K562 (cell line): Measurements from ENCODE around the gene PLD3. TPM values are rescaled to one million over a fixed set of nuclear protein-coding genes. Genes with fewer than 3 reads are reported as not detected.

Experiments used
- CTBP1 ChIP-seq: fragments of 450-650 bp; IDR thresholded peaks from 2 replicates; pipeline ENCODE4 v1.6.1; 2016; ENCODE audit warnings: borderline replicate concordance
- FOXK2 ChIP-seq, 2 experiments: fragments of 450-650 bp; IDR thresholded peaks in 1 of 2; conservative IDR thresholded peaks in 1 of 2; 2 replicates each; pipeline ENCODE4 v1.6.1; 2016; ENCODE audit warnings: low read depth in 2 of 2, mild to moderate bottlenecking in 1 of 2
- GABPB2 ChIP-seq: fragments of 250-450 bp; sonication (Bioruptor Pico); conservative IDR thresholded peaks from 2 replicates; pipeline ENCODE4 v1.5.1; 2021; ENCODE audit warnings: mild to moderate bottlenecking
- HDAC2 ChIP-seq: fragments of 450-650 bp; IDR thresholded peaks from 2 replicates; pipeline ENCODE4 v1.6.1; 2016; ENCODE audit warnings: mild to moderate bottlenecking
- POLR3G ChIP-seq: IDR thresholded peaks from 2 replicates; pipeline ENCODE4 v1.6.1; 2011; ENCODE audit not compliant: insufficient read length, insufficient replicate concordance; ENCODE audit errors: extremely low read depth
- SOX6 ChIP-seq: fragments of 450-650 bp; IDR thresholded peaks from 2 replicates; pipeline ENCODE4 v1.6.1; 2014; ENCODE audit warnings: mild to moderate bottlenecking
- SREBF2 ChIP-seq: sonication (generic); formaldehyde crosslinking; IDR thresholded peaks from 2 replicates; pipeline ENCODE4 v1.4.0; 2020; ENCODE audit warnings: mild to moderate bottlenecking, missing genetic modification reagents
- STAG1 ChIP-seq: sonication (generic); formaldehyde crosslinking; IDR thresholded peaks from 2 replicates; pipeline ENCODE4 v1.5.0; 2020; ENCODE audit warnings: missing genetic modification reagents, borderline replicate concordance
- ZC3H11A ChIP-seq: IDR thresholded peaks from 2 replicates; pipeline ENCODE4 v1.6.1; 2012; ENCODE audit warnings: low read depth, low read length, improper control_type of control experiment
- polyA plus RNA-seq, 8 experiments: library from polyadenylated mRNA; depleted of rRNA in 4 of 8; stranded (reverse) in 5 of 8; unstranded in 3 of 8; fragments of >200 nt; fragmentation: Nextera tagmentation in 2 of 8; fragmentation: Illumina TruSeq in 1 of 8; extraction: Ambion mirVana in 2 of 8; extraction: Trizol in 1 of 8; gene quantifications; 2 replicates each; pipeline versions ENCODE4 v1.2.1 to v1.2.3, GENCODE V29; 2011 to 2014; ENCODE audit warnings: inconsistent platforms in 1 of 8, missing spikeins in 1 of 8
- total RNA-seq, 7 experiments: library from RNA; depleted of rRNA in 6 of 7; stranded (reverse); fragments of >200 nt in 6 of 7; fragmentation: Illumina TruSeq in 2 of 7; extraction: Trizol in 2 of 7; gene quantifications; 2 replicates each; pipeline versions ENCODE4 v1.2.1 to v1.2.3, GENCODE V29; 2011 to 2021; ENCODE audit warnings: low replicate concordance in 1 of 7
- TF ChIP-seq, protein P1 (sequence below): fragments of 250-450 bp; sonication (Bioruptor Pico); IDR thresholded peaks from 2 replicates; pipeline ENCODE4 v1.9.0; 2021; ENCODE audit warnings: mild to moderate bottlenecking, inconsistent platforms
- TF ChIP-seq, protein P2 (sequence below): IDR thresholded peaks from 2 replicates; pipeline ENCODE4 v1.6.1; 2012; ENCODE audit warnings: low read depth, low read length, improper control_type of control experiment, borderline replicate concordance

The PLD3 gene
- total and polyA plus RNA-seq, 9 of the 15 experiments (the other 6 are each of a cell fraction or from before 2014, with no cell fraction given) = 2.3 to 128 (median 72.7) TPM

DNA sequence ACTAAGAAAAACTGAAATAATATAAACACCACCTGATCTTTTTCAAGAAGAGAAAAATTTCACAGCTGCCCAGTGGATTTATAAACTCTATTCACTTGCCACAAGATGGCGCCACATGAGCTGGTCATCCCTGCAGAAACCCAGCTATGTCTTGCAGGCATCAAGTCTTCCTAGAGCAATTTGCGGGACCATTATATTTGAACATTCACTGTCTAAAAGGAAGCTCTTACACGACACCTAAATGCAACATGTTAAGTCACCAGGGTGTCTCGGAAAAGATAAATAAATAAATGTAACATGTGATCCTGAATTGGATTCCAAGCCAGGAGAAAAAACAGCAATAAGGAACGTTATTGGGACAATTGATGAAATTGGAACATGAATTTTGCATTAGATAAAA, 43.1 kb upstream of the PLD3 start (continued):
- TF ChIP-seq, protein P1, sequence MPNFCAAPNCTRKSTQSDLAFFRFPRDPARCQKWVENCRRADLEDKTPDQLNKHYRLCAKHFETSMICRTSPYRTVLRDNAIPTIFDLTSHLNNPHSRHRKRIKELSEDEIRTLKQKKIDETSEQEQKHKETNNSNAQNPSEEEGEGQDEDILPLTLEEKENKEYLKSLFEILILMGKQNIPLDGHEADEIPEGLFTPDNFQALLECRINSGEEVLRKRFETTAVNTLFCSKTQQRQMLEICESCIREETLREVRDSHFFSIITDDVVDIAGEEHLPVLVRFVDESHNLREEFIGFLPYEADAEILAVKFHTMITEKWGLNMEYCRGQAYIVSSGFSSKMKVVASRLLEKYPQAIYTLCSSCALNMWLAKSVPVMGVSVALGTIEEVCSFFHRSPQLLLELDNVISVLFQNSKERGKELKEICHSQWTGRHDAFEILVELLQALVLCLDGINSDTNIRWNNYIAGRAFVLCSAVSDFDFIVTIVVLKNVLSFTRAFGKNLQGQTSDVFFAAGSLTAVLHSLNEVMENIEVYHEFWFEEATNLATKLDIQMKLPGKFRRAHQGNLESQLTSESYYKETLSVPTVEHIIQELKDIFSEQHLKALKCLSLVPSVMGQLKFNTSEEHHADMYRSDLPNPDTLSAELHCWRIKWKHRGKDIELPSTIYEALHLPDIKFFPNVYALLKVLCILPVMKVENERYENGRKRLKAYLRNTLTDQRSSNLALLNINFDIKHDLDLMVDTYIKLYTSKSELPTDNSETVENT (CRISPR knock-in tag) = no peak
- TF ChIP-seq FOXK2 (conservative IDR thresholded peaks at IDR 0.05 in 1 of 2, IDR thresholded peaks at IDR 0.05 in 1 of 2; ENCODE audit: low read depth in 2 of 2) (no peak), POLR3G (no peak), SREBF2 (CRISPR knock-in tag) (no peak), GABPB2 (CRISPR knock-in tag) (no peak), STAG1 (CRISPR knock-in tag) (peak; percentile 27; the same call in 1 of the 2 replicates), ZC3H11A (no peak), SOX6 (peak; percentile 9; the same call in 1 of the 2 replicates), HDAC2 (no peak), CTBP1 (peak; percentile 38; the same call in 1 of the 2 replicates)
- TF ChIP-seq, protein P2, sequence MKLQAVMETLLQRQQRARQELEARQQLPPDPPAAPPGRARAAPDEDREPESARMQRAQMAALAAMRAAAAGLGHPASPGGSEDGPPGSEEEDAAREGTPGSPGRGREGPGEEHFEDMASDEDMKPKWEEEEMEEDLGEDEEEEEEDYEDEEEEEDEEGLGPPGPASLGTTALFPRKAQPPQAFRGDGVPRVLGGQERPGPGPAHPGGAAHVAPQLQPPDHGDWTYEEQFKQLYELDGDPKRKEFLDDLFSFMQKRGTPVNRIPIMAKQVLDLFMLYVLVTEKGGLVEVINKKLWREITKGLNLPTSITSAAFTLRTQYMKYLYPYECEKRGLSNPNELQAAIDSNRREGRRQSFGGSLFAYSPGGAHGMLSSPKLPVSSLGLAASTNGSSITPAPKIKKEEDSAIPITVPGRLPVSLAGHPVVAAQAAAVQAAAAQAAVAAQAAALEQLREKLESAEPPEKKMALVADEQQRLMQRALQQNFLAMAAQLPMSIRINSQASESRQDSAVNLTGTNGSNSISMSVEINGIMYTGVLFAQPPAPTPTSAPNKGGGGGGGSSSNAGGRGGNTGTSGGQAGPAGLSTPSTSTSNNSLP = 0 out of 2 replicates have a peak, but pooled peaks have one; percentile 28
